ENCODE data around the gene PNPLA6. TPM values are rescaled to one million over a fixed set of nuclear protein-coding genes. Genes with fewer than 3 reads are reported as not detected.

The PNPLA6 gene
- total and polyA plus RNA-seq, 2 of the 13 experiments (the other 11 are each of a cell fraction or from before 2014, with no cell fraction given), result 24.9 to 28.2 TPM

DNA sequence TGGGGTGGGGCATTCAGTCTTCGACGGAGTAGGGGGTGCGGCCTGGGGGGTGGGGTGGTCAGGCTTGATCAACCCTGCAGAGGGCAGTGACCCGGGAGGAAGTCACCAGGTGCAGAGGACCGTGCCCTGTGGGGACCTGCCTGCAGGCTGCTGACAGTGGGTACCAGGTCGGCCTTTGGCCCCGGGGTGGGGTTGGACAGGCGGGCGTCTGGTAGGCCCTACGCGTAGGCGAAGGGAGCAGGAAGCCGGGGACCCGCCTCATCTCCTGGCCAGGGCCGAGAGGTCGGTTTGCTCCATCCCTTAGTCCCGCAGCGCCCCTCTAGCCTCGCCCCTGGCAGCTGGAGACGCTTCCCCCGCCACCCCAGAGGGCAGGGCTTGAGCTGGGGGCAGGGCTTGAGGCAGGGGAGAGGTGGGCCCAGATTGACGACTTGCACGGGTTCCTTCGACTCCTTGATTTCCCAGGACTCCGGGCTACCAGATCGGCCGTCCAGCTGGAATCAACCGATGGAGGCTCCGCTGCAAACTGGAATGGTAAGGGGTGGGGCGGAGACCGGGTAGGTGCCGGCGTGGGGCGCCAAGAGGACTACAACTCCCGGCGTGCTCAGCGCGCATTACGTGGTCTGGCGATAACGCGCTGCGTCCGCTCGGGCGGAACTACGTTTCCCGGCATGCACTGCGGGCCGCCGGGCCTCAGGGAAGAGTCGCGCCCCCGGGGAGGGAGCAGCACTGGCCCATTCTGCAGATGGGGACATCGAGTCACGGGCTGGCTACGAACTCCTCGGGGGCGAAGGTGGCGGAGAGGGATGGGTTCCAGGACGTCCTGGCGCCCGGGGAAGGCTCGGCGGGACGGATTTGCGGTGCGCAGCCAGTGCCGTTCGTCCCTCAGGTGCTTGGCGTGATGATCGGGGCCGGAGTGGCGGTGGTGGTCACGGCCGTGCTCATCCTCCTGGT is at the start of gene PNPLA6 (continued):
- TF ChIP-seq, protein P1, sequence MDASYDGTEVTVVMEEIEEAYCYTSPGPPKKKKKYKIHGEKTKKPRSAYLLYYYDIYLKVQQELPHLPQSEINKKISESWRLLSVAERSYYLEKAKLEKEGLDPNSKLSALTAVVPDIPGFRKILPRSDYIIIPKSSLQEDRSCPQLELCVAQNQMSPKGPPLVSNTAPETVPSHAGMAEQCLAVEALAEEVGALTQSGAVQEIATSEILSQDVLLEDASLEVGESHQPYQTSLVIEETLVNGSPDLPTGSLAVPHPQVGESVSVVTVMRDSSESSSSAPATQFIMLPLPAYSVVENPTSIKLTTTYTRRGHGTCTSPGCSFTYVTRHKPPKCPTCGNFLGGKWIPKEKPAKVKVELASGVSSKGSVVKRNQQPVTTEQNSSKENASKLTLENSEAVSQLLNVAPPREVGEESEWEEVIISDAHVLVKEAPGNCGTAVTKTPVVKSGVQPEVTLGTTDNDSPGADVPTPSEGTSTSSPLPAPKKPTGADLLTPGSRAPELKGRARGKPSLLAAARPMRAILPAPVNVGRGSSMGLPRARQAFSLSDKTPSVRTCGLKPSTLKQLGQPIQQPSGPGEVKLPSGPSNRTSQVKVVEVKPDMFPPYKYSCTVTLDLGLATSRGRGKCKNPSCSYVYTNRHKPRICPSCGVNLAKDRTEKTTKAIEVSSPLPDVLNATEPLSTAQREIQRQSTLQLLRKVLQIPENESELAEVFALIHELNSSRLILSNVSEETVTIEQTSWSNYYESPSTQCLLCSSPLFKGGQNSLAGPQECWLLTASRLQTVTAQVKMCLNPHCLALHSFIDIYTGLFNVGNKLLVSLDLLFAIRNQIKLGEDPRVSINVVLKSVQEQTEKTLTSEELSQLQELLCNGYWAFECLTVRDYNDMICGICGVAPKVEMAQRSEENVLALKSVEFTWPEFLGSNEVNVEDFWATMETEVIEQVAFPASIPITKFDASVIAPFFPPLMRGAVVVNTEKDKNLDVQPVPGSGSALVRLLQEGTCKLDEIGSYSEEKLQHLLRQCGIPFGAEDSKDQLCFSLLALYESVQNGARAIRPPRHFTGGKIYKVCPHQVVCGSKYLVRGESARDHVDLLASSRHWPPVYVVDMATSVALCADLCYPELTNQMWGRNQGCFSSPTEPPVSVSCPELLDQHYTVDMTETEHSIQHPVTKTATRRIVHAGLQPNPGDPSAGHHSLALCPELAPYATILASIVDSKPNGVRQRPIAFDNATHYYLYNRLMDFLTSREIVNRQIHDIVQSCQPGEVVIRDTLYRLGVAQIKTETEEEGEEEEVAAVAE (CRISPR knock-in tag; IDR thresholded peaks at IDR 0.05; ENCODE audit: borderline replicate concordance), result peak; percentile 93
- TF ChIP-seq, protein P2, sequence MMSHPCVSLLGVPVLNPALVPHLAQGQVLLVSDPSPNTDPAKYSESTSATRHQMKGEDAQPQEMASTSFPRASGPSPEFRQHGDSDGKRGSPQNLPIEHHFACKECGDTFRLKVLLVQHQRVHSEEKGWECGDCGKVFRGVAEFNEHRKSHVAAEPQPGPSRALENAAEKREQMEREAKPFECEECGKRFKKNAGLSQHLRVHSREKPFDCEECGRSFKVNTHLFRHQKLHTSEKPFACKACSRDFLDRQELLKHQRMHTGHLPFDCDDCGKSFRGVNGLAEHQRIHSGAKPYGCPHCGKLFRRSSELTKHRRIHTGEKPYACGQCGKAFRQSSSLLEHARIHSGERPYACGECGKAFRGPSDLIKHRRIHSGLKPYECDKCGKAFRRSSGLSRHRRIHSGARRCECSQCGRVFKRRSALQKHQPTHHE (CRISPR knock-in tag; IDR thresholded peaks at IDR 0.05; ENCODE audit: borderline replicate concordance), result no peak; the same call in 1 of the 2 replicates
- peak; percentile 81; the same call in 1 of the 2 replicates for TF ChIP-seq GLI4 (CRISPR knock-in tag; IDR thresholded peaks at IDR 0.05; ENCODE audit: borderline replicate concordance)
- TF ChIP-seq, protein P3, sequence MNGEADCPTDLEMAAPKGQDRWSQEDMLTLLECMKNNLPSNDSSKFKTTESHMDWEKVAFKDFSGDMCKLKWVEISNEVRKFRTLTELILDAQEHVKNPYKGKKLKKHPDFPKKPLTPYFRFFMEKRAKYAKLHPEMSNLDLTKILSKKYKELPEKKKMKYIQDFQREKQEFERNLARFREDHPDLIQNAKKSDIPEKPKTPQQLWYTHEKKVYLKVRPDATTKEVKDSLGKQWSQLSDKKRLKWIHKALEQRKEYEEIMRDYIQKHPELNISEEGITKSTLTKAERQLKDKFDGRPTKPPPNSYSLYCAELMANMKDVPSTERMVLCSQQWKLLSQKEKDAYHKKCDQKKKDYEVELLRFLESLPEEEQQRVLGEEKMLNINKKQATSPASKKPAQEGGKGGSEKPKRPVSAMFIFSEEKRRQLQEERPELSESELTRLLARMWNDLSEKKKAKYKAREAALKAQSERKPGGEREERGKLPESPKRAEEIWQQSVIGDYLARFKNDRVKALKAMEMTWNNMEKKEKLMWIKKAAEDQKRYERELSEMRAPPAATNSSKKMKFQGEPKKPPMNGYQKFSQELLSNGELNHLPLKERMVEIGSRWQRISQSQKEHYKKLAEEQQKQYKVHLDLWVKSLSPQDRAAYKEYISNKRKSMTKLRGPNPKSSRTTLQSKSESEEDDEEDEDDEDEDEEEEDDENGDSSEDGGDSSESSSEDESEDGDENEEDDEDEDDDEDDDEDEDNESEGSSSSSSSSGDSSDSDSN (CRISPR knock-in tag; IDR thresholded peaks at IDR 0.05), result peak; percentile 52; the same call in 1 of the 2 replicates
- no peak for TF ChIP-seq CCDC6 (CRISPR knock-in tag; IDR thresholded peaks at IDR 0.05)
- no peak for TF ChIP-seq ZSCAN9 (CRISPR knock-in tag; IDR thresholded peaks at IDR 0.05; ENCODE audit: borderline replicate concordance)
- TF ChIP-seq SP2 (CRISPR knock-in tag; IDR thresholded peaks at IDR 0.05), result peak; percentile 53; the same call in 1 of the 2 replicates
- TF ChIP-seq, protein P4, sequence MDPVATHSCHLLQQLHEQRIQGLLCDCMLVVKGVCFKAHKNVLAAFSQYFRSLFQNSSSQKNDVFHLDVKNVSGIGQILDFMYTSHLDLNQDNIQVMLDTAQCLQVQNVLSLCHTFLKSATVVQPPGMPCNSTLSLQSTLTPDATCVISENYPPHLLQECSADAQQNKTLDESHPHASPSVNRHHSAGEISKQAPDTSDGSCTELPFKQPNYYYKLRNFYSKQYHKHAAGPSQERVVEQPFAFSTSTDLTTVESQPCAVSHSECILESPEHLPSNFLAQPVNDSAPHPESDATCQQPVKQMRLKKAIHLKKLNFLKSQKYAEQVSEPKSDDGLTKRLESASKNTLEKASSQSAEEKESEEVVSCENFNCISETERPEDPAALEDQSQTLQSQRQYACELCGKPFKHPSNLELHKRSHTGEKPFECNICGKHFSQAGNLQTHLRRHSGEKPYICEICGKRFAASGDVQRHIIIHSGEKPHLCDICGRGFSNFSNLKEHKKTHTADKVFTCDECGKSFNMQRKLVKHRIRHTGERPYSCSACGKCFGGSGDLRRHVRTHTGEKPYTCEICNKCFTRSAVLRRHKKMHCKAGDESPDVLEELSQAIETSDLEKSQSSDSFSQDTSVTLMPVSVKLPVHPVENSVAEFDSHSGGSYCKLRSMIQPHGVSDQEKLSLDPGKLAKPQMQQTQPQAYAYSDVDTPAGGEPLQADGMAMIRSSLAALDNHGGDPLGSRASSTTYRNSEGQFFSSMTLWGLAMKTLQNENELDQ (CRISPR knock-in tag; IDR thresholded peaks at IDR 0.05; ENCODE audit: borderline replicate concordance), result no peak; the same call in 1 of the 2 replicates
- no peak for TF ChIP-seq NR1H2 (CRISPR knock-in tag; IDR thresholded peaks at IDR 0.05; ENCODE audit: borderline replicate concordance, low read depth)
- TF ChIP-seq CENPX (CRISPR knock-in tag; IDR thresholded peaks at IDR 0.05), result no peak
- TF ChIP-seq, protein P5, sequence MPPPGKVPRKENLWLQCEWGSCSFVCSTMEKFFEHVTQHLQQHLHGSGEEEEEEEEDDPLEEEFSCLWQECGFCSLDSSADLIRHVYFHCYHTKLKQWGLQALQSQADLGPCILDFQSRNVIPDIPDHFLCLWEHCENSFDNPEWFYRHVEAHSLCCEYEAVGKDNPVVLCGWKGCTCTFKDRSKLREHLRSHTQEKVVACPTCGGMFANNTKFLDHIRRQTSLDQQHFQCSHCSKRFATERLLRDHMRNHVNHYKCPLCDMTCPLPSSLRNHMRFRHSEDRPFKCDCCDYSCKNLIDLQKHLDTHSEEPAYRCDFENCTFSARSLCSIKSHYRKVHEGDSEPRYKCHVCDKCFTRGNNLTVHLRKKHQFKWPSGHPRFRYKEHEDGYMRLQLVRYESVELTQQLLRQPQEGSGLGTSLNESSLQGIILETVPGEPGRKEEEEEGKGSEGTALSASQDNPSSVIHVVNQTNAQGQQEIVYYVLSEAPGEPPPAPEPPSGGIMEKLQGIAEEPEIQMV (CRISPR knock-in tag; IDR thresholded peaks at IDR 0.05; ENCODE audit: low read depth), result peak; percentile 95
- TF ChIP-seq ZMAT3 (CRISPR knock-in tag; conservative IDR thresholded peaks at IDR 0.05), result 0 out of 2 replicates have a peak, but pooled peaks have one; percentile 40
- TF ChIP-seq ZNF3 (CRISPR knock-in tag; IDR thresholded peaks at IDR 0.05), result no peak
- no peak for TF ChIP-seq TOPORS (CRISPR knock-in tag; IDR thresholded peaks at IDR 0.05)

Measured in HepG2 (cell line).